LNCAP (cell line): Measurements from ENCODE around the gene PILRA.

ENCODE experiments used
- TF ChIP-seq, protein P1 (sequence below): fragments of 450-650 bp; IDR thresholded peaks from 2 replicates; pipeline ENCODE4 v1.5.1; 2017; ENCODE audit warnings: mild to moderate bottlenecking

PILRA gene

DNA sequence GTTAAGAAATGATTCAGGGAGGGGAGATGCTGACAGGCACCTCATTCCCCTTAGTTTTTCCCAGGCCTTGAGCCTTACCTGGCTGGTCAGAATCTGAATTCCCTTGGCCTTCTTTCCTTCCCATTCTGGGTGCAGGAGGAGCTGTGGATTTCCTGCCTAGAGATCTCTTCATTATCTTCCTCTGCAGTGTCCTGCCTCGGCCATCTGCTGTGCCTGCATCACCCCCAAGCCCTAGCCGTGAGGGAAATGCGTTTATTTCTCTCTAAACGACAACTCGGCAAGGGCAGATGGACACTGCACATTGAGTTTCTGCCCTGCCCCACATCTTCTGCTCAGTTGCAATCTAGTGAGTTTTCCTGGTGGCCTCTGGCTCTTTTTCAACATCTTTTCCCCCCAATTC, 28.5 kb downstream of the PILRA start:
- TF ChIP-seq, protein P1, sequence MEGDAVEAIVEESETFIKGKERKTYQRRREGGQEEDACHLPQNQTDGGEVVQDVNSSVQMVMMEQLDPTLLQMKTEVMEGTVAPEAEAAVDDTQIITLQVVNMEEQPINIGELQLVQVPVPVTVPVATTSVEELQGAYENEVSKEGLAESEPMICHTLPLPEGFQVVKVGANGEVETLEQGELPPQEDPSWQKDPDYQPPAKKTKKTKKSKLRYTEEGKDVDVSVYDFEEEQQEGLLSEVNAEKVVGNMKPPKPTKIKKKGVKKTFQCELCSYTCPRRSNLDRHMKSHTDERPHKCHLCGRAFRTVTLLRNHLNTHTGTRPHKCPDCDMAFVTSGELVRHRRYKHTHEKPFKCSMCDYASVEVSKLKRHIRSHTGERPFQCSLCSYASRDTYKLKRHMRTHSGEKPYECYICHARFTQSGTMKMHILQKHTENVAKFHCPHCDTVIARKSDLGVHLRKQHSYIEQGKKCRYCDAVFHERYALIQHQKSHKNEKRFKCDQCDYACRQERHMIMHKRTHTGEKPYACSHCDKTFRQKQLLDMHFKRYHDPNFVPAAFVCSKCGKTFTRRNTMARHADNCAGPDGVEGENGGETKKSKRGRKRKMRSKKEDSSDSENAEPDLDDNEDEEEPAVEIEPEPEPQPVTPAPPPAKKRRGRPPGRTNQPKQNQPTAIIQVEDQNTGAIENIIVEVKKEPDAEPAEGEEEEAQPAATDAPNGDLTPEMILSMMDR, result no peak

DNA sequence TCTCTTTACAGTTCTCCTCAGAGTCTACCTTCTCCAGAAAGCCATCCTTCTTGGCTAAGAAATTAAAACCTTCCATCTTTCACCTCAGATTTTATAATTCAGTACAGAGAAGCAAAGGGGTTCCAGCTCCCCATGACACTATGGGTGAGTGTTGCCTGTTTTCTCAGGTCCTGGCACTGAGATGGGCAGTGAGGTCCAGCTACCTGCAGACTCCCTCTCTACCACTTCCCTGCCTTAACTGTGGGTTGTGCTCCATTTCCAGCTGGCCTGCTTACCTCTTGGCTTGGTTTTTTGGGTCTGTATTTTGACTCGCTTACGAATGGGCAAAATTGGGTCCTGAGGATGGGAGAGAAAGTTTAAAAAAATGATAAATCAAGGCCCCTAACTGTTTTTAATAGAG, 29.0 kb downstream of the PILRA start:
- TF ChIP-seq, protein P1, result no peak

DNA sequence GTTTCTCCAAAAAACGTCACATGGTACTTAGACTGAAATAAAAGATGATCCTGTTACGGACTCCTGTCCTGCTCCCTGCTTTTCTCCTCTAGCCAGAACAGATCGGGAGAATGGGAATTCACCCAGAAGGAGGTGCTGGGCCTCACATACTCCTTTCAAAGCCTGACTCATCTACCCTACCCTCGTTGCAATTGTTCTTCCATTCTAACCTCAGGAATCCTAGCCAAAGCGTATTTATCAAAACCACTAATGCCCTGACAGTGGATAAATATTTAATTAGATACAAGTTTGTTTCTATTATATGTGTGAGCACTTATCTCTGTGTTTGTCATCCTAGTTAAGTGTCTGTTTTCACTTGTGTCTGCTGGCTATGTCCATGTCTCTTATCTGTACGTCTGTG, 33.5 kb downstream of the PILRA start:
- TF ChIP-seq, protein P1, result no peak

DNA sequence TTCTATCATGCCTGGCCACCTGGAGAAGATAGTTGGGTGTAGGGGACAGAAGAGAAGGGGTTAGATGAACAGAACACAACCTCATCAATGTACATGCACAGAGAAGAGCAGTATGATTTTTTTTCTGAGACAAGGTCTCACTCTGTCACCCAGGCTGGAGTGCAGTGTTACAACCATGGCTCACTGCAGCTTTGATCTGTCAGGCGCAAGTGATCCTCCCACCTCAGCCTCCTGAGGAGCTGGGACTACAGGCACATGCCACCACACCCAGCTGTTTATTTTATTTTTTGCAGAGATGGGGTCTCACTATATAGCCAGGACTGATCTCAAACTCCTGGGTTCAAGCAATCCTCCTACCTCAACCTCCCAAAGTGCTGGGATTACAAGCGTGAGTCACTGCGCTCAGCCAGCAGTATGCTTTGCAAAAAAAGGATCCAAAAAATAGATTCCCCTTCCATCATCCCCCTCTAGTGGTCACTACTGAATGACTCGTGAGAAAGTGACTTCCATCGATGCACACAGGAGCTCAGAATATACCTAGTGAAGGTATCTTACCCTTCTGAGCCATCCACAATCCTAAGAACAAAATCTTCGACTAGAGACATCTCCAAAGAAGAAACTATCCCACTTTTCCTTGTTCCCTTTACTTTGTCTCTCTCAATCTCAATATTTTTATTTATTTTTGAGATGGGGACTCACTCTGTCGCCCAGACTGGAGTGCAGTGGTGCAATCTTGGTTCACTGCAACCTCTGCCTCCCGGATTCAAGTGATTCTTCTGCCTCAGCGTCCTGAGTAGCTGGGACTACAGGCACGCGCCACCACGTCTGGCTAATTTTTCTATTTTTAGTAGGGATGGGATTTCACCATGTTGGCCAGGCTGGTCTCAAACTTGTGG, 34.2 kb downstream of the PILRA start:
- TF ChIP-seq, protein P1, result peak; percentile 67

DNA sequence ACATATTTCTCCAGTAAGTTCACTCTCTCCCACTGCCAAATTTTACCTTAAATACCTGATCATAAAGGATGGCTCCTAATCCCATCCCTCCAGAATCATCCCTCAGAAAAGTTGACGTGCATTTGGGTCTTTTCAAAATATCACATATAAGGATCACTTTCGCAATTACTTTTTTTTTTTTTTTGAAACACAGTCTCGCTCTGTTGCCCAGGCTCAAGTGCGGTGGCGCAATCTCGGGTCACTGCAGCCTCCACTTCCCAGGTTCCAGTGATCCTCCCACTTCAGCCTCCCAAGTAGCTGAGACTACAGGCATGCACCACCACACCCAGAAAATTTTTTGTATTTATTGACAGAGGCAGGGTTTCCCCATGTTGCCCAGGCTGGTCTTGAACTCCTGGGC, 37.8 kb downstream of the PILRA start:
- TF ChIP-seq, protein P1, result no peak

DNA sequence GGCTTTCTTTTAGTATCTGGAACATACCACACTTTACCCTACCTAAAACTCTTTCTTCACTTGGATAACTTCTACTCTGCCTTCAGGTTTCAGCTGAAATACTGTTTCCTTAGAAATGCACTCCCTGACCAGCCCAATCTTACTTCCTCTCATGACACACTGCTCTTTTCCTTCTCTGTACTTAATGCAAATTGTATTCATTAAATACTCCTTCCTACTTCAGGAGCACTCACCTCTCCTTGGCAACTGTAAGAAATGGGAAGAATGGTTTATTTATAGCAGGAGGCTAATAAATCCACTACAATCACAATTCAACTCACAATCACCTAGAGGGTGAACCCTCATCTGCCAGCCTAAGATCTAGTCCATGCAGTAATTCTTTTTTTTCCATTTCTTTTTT, 40.1 kb downstream of the PILRA start:
- TF ChIP-seq, protein P1, result no peak

DNA sequence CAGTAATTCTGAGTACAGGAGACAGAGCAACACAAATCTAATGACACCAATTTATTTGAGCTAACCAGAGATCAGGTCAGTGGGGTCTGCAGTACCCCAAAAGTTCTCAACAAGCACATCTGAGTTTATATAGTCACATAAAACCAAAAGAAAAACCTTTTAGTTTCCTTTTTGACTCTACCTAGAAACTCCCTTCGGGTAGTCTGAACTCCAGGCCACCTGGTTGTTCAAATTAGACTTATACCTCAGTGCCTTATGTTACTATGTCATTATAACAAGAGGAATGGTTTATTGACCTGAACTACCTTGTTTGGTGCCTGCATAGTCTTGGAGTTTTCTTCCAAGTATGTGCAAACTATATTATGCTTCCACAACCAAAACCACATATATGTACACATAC, 40.6 kb downstream of the PILRA start:
- TF ChIP-seq, protein P1, result no peak

DNA sequence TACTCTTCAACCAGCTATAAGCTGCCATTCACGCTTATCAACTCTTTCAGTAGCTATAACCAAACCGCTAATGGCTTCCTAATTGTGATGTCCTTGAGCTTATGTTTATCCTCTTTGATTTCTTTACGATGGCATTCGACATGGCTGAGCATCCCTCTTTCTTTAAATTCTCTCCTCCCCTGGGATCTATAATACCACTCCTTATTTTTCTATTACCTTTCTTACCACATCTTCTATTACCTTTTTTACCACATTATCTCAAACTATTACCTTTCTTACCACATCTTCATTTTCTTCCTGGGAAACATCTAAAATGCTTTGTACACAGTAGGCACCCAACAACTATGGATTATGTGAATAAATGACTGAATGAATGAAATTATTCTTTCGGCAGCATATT, 42.2 kb downstream of the PILRA start:
- TF ChIP-seq, protein P1, result no peak
